ENCODE measurements around the gene CARNS1. TPM values are rescaled to one million over a fixed set of nuclear protein-coding genes. Genes with fewer than 3 reads are reported as not detected.
A peak's percentile ranks its signal among the peaks of the same experiment; 100 is the strongest.

The CARNS1 gene
- total and polyA plus RNA-seq, 9 of the 15 experiments (the other 6 are each of a cell fraction or from before 2014, with no cell fraction given): 0.01 to 0.18 (median 0.06) TPM; not detected in 3

DNA sequence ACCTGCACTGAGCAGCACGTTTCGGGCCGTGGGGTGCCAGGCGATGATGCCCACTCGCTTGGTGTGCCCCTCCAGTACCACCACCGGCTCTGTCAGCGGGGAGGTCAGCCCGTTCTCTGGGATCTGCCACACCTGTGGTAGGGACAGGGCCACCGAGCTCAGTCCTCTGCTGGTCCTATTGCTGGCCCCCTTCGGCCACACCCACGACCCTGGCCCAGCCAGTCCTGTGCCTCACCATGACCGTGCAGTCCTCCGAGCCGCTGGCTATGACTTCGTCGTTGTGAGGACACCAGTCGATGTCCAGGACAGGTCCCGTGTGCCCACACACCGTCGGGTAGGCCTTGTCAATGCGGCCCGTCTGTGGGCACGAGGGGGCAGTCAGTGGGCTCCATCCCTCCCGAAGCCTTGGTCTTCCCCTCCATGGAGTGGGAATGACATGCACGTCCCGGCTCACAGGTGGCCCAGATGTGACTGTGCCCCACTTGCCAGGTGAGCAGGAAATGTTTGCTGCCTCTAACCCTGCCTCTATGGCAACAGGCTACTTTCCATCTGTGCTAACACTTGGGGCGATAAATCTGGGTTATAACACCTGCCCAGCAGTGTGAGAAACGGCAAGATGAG is 26.4 kb downstream of the CARNS1 start:
- Histone ChIP-seq H3K27me3 (ENCODE audit: control insufficient read depth in 2 of 2, insufficient read depth in 2 of 2, low read length in 2 of 2) (no peaks in the 10 kb centered on the region), H3K9me3 (replicated peaks; ENCODE audit: control insufficient read depth, insufficient read depth, low read depth, low read length) (no peaks in the 10 kb centered on the region), H3K4me1 (replicated peaks in 1 of 2; ENCODE audit: control insufficient read depth in 2 of 2, insufficient read depth in 2 of 2, low read length in 2 of 2) (peaks cover 7 to 76% of the 10 kb centered on the region in 2 experiments), H3K4me2 (ENCODE audit: insufficient read depth, low read length) (no peak overlapping the region), H3K27ac (ENCODE audit: extremely low read depth, low read depth, low read length) (no peak overlapping the region), H3K4me3 (no peak overlapping the region), H3K9me1 (ENCODE audit: control insufficient read depth, insufficient read depth, low read length) (no peaks in the 10 kb centered on the region), H3K9ac (ENCODE audit: insufficient read depth in 1 of 2, low read depth in 2 of 2, low read length in 2 of 2) (peak overlapping the region in 1 of 2 experiments; percentile 67; a peak in 1 of 4 replicates), H2AFZ (ENCODE audit: low read depth, low read length) (no peak overlapping the region), H3K79me2 (ENCODE audit: control insufficient read depth, insufficient read depth, low read length) (peaks cover 13% of the 10 kb centered on the region), H3K36me3 (ENCODE audit: control insufficient read depth, insufficient read depth, low read length) (peaks cover 51% of the 10 kb centered on the region; the same call in 2 of the 3 replicates), H4K20me1 (replicated peaks; ENCODE audit: control insufficient read depth, insufficient read depth, low read length) (no peaks in the 10 kb centered on the region)
- DNase-seq (ENCODE audit: extremely low read depth in 1 of 4, low spot score in 3 of 4): no peak
- 83% methylated on average over 18 of the region's 28 CpGs for WGBS (ENCODE audit: insufficient coverage, low coverage, missing lambda C conversion rate)
- ChIA-PET POLR2A (interaction anchor here (0.9 to 1.0 kb wide), 2 partner anchors 9 to 10 kb away, joined by 3 to 6 read pairs; no protein-coding TSS in a partner anchor), CTCF (ENCODE audit: low intra/inter-chr PET ratio) (no interaction called here)
- no peak for FAIRE-seq
- TF ChIP-seq KLF6 (CRISPR knock-in tag; IDR thresholded peaks at IDR 0.05; ENCODE audit: borderline replicate concordance): no peak
- no peak for TF ChIP-seq ZNF24 (IDR thresholded peaks at IDR 0.05)
- no peak for TF ChIP-seq POLR2AphosphoS2 (IDR thresholded peaks at IDR 0.05; ENCODE audit: low read length)
- no peak for TF ChIP-seq NR3C1 (CRISPR knock-in tag; IDR thresholded peaks at IDR 0.05)
- TF ChIP-seq PCBP2 (IDR thresholded peaks at IDR 0.05; ENCODE audit: low read depth, low read length, poor library complexity, severe bottlenecking): no peak
- 0 out of 2 replicates have a peak, but pooled peaks have one; percentile 16 for TF ChIP-seq NFE2 (IDR thresholded peaks at IDR 0.05; ENCODE audit: low read depth)
- 0 out of 4 replicates have a peak, but pooled peaks of 1 of the 2 experiments have one; percentile 53 for TF ChIP-seq TEAD1 (CRISPR knock-in tag; IDR thresholded peaks at IDR 0.05)
- no peak for TF ChIP-seq ZBTB7A (IDR thresholded peaks at IDR 0.05; ENCODE audit: borderline replicate concordance, control insufficient read depth, low read depth, low read length)
- TF ChIP-seq POLR2G (IDR thresholded peaks at IDR 0.05; ENCODE audit: low read depth, low read length): peak; percentile 30; the same call in 1 of the 2 replicates
- no peak for TF ChIP-seq SREBF1 (IDR thresholded peaks at IDR 0.05; ENCODE audit: borderline replicate concordance, low read depth, low read length)
- TF ChIP-seq ZNF696 (CRISPR knock-in tag; conservative IDR thresholded peaks at IDR 0.05): no peak
- TF ChIP-seq SAP30 (IDR thresholded peaks at IDR 0.05; ENCODE audit: borderline replicate concordance, insufficient read depth, low read depth, low read length, poor library complexity, severe bottlenecking): no peak
- no peak for TF ChIP-seq CHCHD3 (CRISPR knock-in tag; IDR thresholded peaks at IDR 0.05)
- TF ChIP-seq OTX1 (CRISPR knock-in tag; IDR thresholded peaks at IDR 0.05): no peak
- ATAC-seq: peak; percentile 1; the same call in 1 of the 3 replicates
- intact Hi-C loops (cut with micrococcal nuclease) (no loop called here), in situ Hi-C loops (cut with MboI) (no loop called here)
- TSS peak; percentile 46 for BruUV-seq (replicated peaks)

All from K562 (cell line).